Stimulated activated CD8-positive, alpha-beta memory T cell treated with anti-CD3 and anti-CD28 coated beads, Interleukin-4, amount 100 ng/mL, for 48 hours (primary cell): ENCODE data around the gene DNASE1L1.

Experiments
- DNase-seq: peaks from one replicate; pipeline ENCODE4 v3.0.0-alpha.2; 2020

The DNASE1L1 gene

GRCh38 chrX:154409222-154409871, at the start of gene DNASE1L1:
DNASE1L1 (minus strand) TSS chrX:154409254; CDS start chrX:154405568, 3,686 bp downstream.
- no peak for DNase-seq

- DNase-seq, result peak; percentile 68
Observed at GRCh38 chrX:154458116-154458953, 49.3 kb upstream of the DNASE1L1 start, which contains the start of gene PLXNA3. PLXNA3 (plus strand) TSS chrX:154458281; CDS start chrX:154460184, 1,903 bp downstream.

GRCh38 chrX:154457491-154458115, 48.5 kb upstream of the DNASE1L1 start:
- peak; percentile 58 for DNase-seq

GRCh38 chrX:154452823-154453222, 43.8 kb upstream of the DNASE1L1 start:
- no peak for DNase-seq

GRCh38 chrX:154450312-154450711, 41.3 kb upstream of the DNASE1L1 start:
- no peak for DNase-seq

GRCh38 chrX:154449618-154450017, 40.6 kb upstream of the DNASE1L1 start:
- DNase-seq, result no peak

GRCh38 chrX:154448484-154448883, 39.4 kb upstream of the DNASE1L1 start:
- no peak for DNase-seq

GRCh38 chrX:154446430-154446829, 37.4 kb upstream of the DNASE1L1 start:
- no peak for DNase-seq

- no peak for DNase-seq
Observed at GRCh38 chrX:154445776-154446175, 36.7 kb upstream of the DNASE1L1 start.

GRCh38 chrX:154444755-154445246, 35.7 kb upstream of the DNASE1L1 start:
- no peak for DNase-seq

GRCh38 chrX:154443992-154444754, 35.1 kb upstream of the DNASE1L1 start, which contains the start of gene FAM50A:
FAM50A (plus strand) TSS chrX:154444141; CDS start chrX:154444236, 95 bp downstream.
- DNase-seq, result peak; percentile 81

GRCh38 chrX:154443479-154443910, 34.4 kb upstream of the DNASE1L1 start:
- DNase-seq, result no peak

GRCh38 chrX:154441984-154442707, 33.1 kb upstream of the DNASE1L1 start:
- no peak for DNase-seq

GRCh38 chrX:154441564-154441963, 32.5 kb upstream of the DNASE1L1 start:
- no peak for DNase-seq

GRCh38 chrX:154440623-154441357, 31.7 kb upstream of the DNASE1L1 start:
- no peak for DNase-seq

GRCh38 chrX:154439841-154440240, 30.8 kb upstream of the DNASE1L1 start:
- DNase-seq, result no peak

GRCh38 chrX:154437971-154438893, 29.2 kb upstream of the DNASE1L1 start:
- DNase-seq, result no peak

GRCh38 chrX:154436983-154437752, 28.1 kb upstream of the DNASE1L1 start, which contains the start of gene GDI1:
GDI1 (plus strand) TSS chrX:154437154; CDS start chrX:154437255, 101 bp downstream.
- peak; percentile 71 for DNase-seq
